GM21737 (cell line): Measurements from ENCODE around the gene RAPH1.

Experiments
- ATAC-seq: cut with Tn5 transposase; IDR thresholded peaks from one replicate; pipeline ENCODE4 v1.9.1; 2021; ENCODE audit warnings: mild to moderate bottlenecking, moderate library complexity; ENCODE audit not compliant: unreplicated experiment

RAPH1 gene

GRCh38 chr2:203492965-203493364 lies 42.1 kb downstream of the RAPH1 start:
- no peak for ATAC-seq

- ATAC-seq: no peak
These were observed 44.7 kb downstream of the RAPH1 start for GRCh38 chr2:203490391-203490790.

GRCh38 chr2:203489531-203489930 lies 45.6 kb downstream of the RAPH1 start:
- no peak for ATAC-seq

GRCh38 chr2:203484266-203485112 lies 50.6 kb downstream of the RAPH1 start:
- ATAC-seq: peak; percentile 77

- ATAC-seq: no peak
These were observed 54.5 kb downstream of the RAPH1 start for GRCh38 chr2:203480623-203481022.

- ATAC-seq: no peak
These were observed 58.2 kb downstream of the RAPH1 start for GRCh38 chr2:203476881-203477280.

- no peak for ATAC-seq
These were observed 63.8 kb downstream of the RAPH1 start for GRCh38 chr2:203471323-203471722.

GRCh38 chr2:203470371-203470770 lies 64.7 kb downstream of the RAPH1 start:
- ATAC-seq: no peak

GRCh38 chr2:203469546-203469945 lies 65.6 kb downstream of the RAPH1 start:
- no peak for ATAC-seq

GRCh38 chr2:203463266-203463678 lies 71.8 kb downstream of the RAPH1 start:
- ATAC-seq: no peak

GRCh38 chr2:203462308-203462707 lies 72.8 kb downstream of the RAPH1 start:
- no peak for ATAC-seq

- no peak for ATAC-seq
These were observed 73.4 kb downstream of the RAPH1 start for GRCh38 chr2:203461746-203462145.

GRCh38 chr2:203455209-203455608 lies 79.9 kb downstream of the RAPH1 start:
- no peak for ATAC-seq

- ATAC-seq: no peak
These were observed 81.1 kb downstream of the RAPH1 start for GRCh38 chr2:203453858-203454451.

GRCh38 chr2:203451689-203452088 lies 83.4 kb downstream of the RAPH1 start:
- ATAC-seq: no peak

- no peak for ATAC-seq
These were observed 84.1 kb downstream of the RAPH1 start for GRCh38 chr2:203451011-203451410.

- no peak for ATAC-seq
These were observed 84.5 kb downstream of the RAPH1 start for GRCh38 chr2:203450561-203450960.

GRCh38 chr2:203446780-203447179 lies 88.3 kb downstream of the RAPH1 start:
- no peak for ATAC-seq

- no peak for ATAC-seq
These were observed 89.0 kb downstream of the RAPH1 start for GRCh38 chr2:203446071-203446481.

- no peak for ATAC-seq
These were observed 90.4 kb downstream of the RAPH1 start for GRCh38 chr2:203444738-203445137.

- no peak for ATAC-seq
These were observed 92.6 kb downstream of the RAPH1 start for GRCh38 chr2:203442463-203442862.

GRCh38 chr2:203441463-203441862 lies 93.6 kb downstream of the RAPH1 start:
- no peak for ATAC-seq
